Measurements from ENCODE around the gene PDCL3. TPM values are rescaled to one million over a fixed set of nuclear protein-coding genes. Genes with fewer than 3 reads are reported as not detected.

The PDCL3 gene
- total and polyA plus RNA-seq, 2 donors (not counting 1 experiment from before 2014, with no cell fraction given), result 5.6 to 24.1 TPM

GRCh38 chr2:100542418-100542817, 20.4 kb upstream of the PDCL3 start:
- Histone ChIP-seq H3K9ac (ENCODE audit: low read length) (no peak overlapping the region), H3K36me3 (replicated peaks in 1 of 2; ENCODE audit: control extremely low read depth in 1 of 2, control insufficient read depth in 1 of 2, extremely low read depth in 1 of 2, insufficient read depth in 2 of 2, low read length in 1 of 2) (no peaks in the 10 kb centered on the region), H3K79me2 (ENCODE audit: control insufficient read depth, insufficient read depth, low read length) (no peaks in the 10 kb centered on the region), H2AFZ (ENCODE audit: insufficient read depth, low read depth, low read length, poor library complexity, severe bottlenecking) (no peak overlapping the region), H3K4me2 (replicated peaks; ENCODE audit: low read depth, low read length, poor library complexity, severe bottlenecking) (no peak overlapping the region), H3K27me3 (replicated peaks in 1 of 4; ENCODE audit: control extremely low read depth in 1 of 4, control insufficient read depth in 3 of 4, insufficient read depth in 4 of 4, low read length in 3 of 4) (peaks cover 0 to 5% (median 0%) of the 10 kb centered on the region in 4 experiments), H3K9me3 (ENCODE audit: control extremely low read depth in 1 of 3, control insufficient read depth in 2 of 3, insufficient read depth in 1 of 3, low read length in 2 of 3) (no peaks in the 10 kb centered on the region), H3K4me1 (ENCODE audit: control insufficient read depth in 2 of 2, insufficient read depth in 2 of 2, low read length in 2 of 2) (no peaks in the 10 kb centered on the region), H3K4me3 (ENCODE audit: control extremely low read depth in 1 of 5, extremely low read depth in 1 of 5, insufficient read depth in 1 of 5, low read depth in 2 of 5, low read length in 4 of 5) (no peak overlapping the region), H4K20me1 (ENCODE audit: control insufficient read depth, insufficient read depth, low read length, poor library complexity, severe bottlenecking) (no peaks in the 10 kb centered on the region), H3K27ac (ENCODE audit: low read length in 2 of 2) (no peak overlapping the region)
- DNase-seq (no peak), ATAC-seq (ENCODE audit: low read depth) (no peak)
- no peaks in the 10 kb centered on the region for H3K4me1 Mint-ChIP-seq
- no CpG with 5 or more reads among the region's 6 CpGs for WGBS (ENCODE audit: insufficient coverage)
- POLR2A ChIA-PET, result no interaction called here
- H3K4me3 Mint-ChIP-seq, result no peak overlapping the region
- H3K27me3 Mint-ChIP-seq, result peaks cover 21% of the 10 kb centered on the region
- H3K27ac Mint-ChIP-seq, result no peak overlapping the region
- H3K9me3 Mint-ChIP-seq (ENCODE audit: insufficient read depth), result no peaks in the 10 kb centered on the region
- TF ChIP-seq EZH2 (IDR thresholded peaks at IDR 0.05; ENCODE audit: borderline replicate concordance, insufficient read depth, low read depth, low read length, poor library complexity, severe bottlenecking) (no peak), CTCF (IDR thresholded peaks at IDR 0.05) (no peak)
- intact Hi-C loops (cut with micrococcal nuclease), result no loop called here
- CTCF ChIA-PET, result no interaction called here

GRCh38 chr2:100544911-100545596, 17.7 kb upstream of the PDCL3 start:
- Histone ChIP-seq H4K20me1 (ENCODE audit: control insufficient read depth, insufficient read depth, low read length, poor library complexity, severe bottlenecking) (no peaks in the 10 kb centered on the region), H3K27ac (ENCODE audit: low read length in 2 of 2) (no peak overlapping the region), H3K79me2 (ENCODE audit: control insufficient read depth, insufficient read depth, low read length) (no peaks in the 10 kb centered on the region), H3K4me1 (ENCODE audit: control insufficient read depth in 2 of 2, insufficient read depth in 2 of 2, low read length in 2 of 2) (no peaks in the 10 kb centered on the region), H3K9me3 (ENCODE audit: control extremely low read depth in 1 of 3, control insufficient read depth in 2 of 3, insufficient read depth in 1 of 3, low read length in 2 of 3) (no peaks in the 10 kb centered on the region), H3K4me3 (ENCODE audit: control extremely low read depth in 1 of 5, extremely low read depth in 1 of 5, insufficient read depth in 1 of 5, low read depth in 2 of 5, low read length in 4 of 5) (no peak overlapping the region), H3K27me3 (replicated peaks in 1 of 4; ENCODE audit: control extremely low read depth in 1 of 4, control insufficient read depth in 3 of 4, insufficient read depth in 4 of 4, low read length in 3 of 4) (peaks cover 0 to 11% (median 0%) of the 10 kb centered on the region in 4 experiments), H3K4me2 (replicated peaks; ENCODE audit: low read depth, low read length, poor library complexity, severe bottlenecking) (no peak overlapping the region), H3K36me3 (replicated peaks in 1 of 2; ENCODE audit: control extremely low read depth in 1 of 2, control insufficient read depth in 1 of 2, extremely low read depth in 1 of 2, insufficient read depth in 2 of 2, low read length in 1 of 2) (no peaks in the 10 kb centered on the region), H2AFZ (ENCODE audit: insufficient read depth, low read depth, low read length, poor library complexity, severe bottlenecking) (no peak overlapping the region), H3K9ac (ENCODE audit: low read length) (no peak overlapping the region)
- no peak overlapping the region for H3K4me3 Mint-ChIP-seq
- H3K27me3 Mint-ChIP-seq, result peaks cover 30% of the 10 kb centered on the region
- H3K9me3 Mint-ChIP-seq (ENCODE audit: insufficient read depth), result no peaks in the 10 kb centered on the region
- POLR2A ChIA-PET, result no interaction called here
- TF ChIP-seq CTCF (IDR thresholded peaks at IDR 0.05), result no peak
- TF ChIP-seq EZH2 (IDR thresholded peaks at IDR 0.05; ENCODE audit: borderline replicate concordance, insufficient read depth, low read depth, low read length, poor library complexity, severe bottlenecking), result no peak
- ATAC-seq (ENCODE audit: low read depth) (no peak), DNase-seq (no peak)
- no peak overlapping the region for H3K27ac Mint-ChIP-seq
- H3K4me1 Mint-ChIP-seq, result no peaks in the 10 kb centered on the region
- 100% methylated on average over 1 of the region's 7 CpGs for WGBS (ENCODE audit: insufficient coverage)
- CTCF ChIA-PET, result no interaction called here
- intact Hi-C loops (cut with micrococcal nuclease), result no loop called here

Data from B cell (primary cell).